ENCODE measurements around the gene CAPZB. TPM values are rescaled to one million over a fixed set of nuclear protein-coding genes. Genes with fewer than 3 reads are reported as not detected.

Gene CAPZB
- total and polyA plus RNA-seq, 2 donors (not counting 3 experiments of a cell fraction or from before 2014, with no cell fraction given) = 196 to 347 TPM

GRCh38 chr1:19483261-19483660, 2.1 kb downstream of the CAPZB start:
- no peaks in the 10 kb centered on the region for H3K27me3 ChIP-seq (ENCODE audit: control insufficient read depth in 2 of 2, insufficient read depth in 2 of 2, low read length in 2 of 2)
- intact Hi-C loops (cut with micrococcal nuclease) = no loop called here
- H3K27ac ChIP-seq (ENCODE audit: insufficient read depth, low read depth, low read length) = no peak overlapping the region
- TF ChIP-seq CTCF (IDR thresholded peaks at IDR 0.05; ENCODE audit: extremely low read depth in 1 of 2, insufficient read depth in 1 of 2, low read depth in 1 of 2, low read length in 2 of 2) (no peak), FOS (IDR thresholded peaks at IDR 0.05; ENCODE audit: borderline replicate concordance, insufficient read depth, low read length) (no peak), POLR2AphosphoS5 (IDR thresholded peaks at IDR 0.05; ENCODE audit: insufficient read depth, low read depth, low read length) (no peak)
- no peak overlapping the region for H2AFZ ChIP-seq (ENCODE audit: low read depth, low read length)
- peaks cover 44% of the 10 kb centered on the region for H3K4me1 ChIP-seq (ENCODE audit: control insufficient read depth, extremely low read depth, insufficient read depth, low read length)
- no peaks in the 10 kb centered on the region for H3K36me3 ChIP-seq (ENCODE audit: control insufficient read depth in 2 of 2, extremely low read depth in 1 of 2, insufficient read depth in 2 of 2, low read length in 2 of 2)
- peaks cover 8% of the 10 kb centered on the region for H4K20me1 ChIP-seq (replicated peaks; ENCODE audit: control insufficient read depth, extremely low read depth, insufficient read depth, low read length)
- FAIRE-seq (peak; percentile 60), DNase-seq (ENCODE audit: low read depth, low spot score) (no peak)
- H3K4me2 ChIP-seq (ENCODE audit: insufficient read depth, low read length) = peak overlapping the region; percentile 37
- peaks cover 69% of the 10 kb centered on the region for H3K79me2 ChIP-seq (ENCODE audit: control insufficient read depth, insufficient read depth, low read length)
- no peak overlapping the region for H3K4me3 ChIP-seq (replicated peaks in 1 of 3; ENCODE audit: insufficient read depth in 1 of 3, low read depth in 1 of 3, low read length in 3 of 3)
- CTCF ChIA-PET = interaction anchor here (1.6 kb wide), 1 partner anchor 171 kb away, joined by 5 read pairs; no protein-coding TSS in a partner anchor
- H3K9me3 ChIP-seq (replicated peaks; ENCODE audit: control insufficient read depth, insufficient read depth, low read length) = no peaks in the 10 kb centered on the region
- POLR2A ChIA-PET = no interaction called here
- H3K9me1 ChIP-seq (replicated peaks; ENCODE audit: control insufficient read depth, extremely low read depth, insufficient read depth, low read length) = no peaks in the 10 kb centered on the region
- dilution Hi-C loops (cut with MboI; ENCODE audit: extremely low pct_ligation_motif_present, low sequenced_read_pairs) = no loop called here
- H3K9ac ChIP-seq (replicated peaks; ENCODE audit: extremely low read depth, insufficient read depth, low read length) = no peak overlapping the region
- no TSS peak for BruUV-seq (replicated peaks)

- intact Hi-C loops (cut with micrococcal nuclease) (no loop called here), dilution Hi-C loops (cut with MboI; ENCODE audit: extremely low pct_ligation_motif_present, low sequenced_read_pairs) (no loop called here)
- Histone ChIP-seq H3K9me3 (replicated peaks; ENCODE audit: control insufficient read depth, insufficient read depth, low read length) (no peaks in the 10 kb centered on the region), H3K9ac (replicated peaks; ENCODE audit: extremely low read depth, insufficient read depth, low read length) (no peak overlapping the region), H4K20me1 (replicated peaks; ENCODE audit: control insufficient read depth, extremely low read depth, insufficient read depth, low read length) (peaks cover 11% of the 10 kb centered on the region), H3K4me1 (ENCODE audit: control insufficient read depth, extremely low read depth, insufficient read depth, low read length) (peaks cover 57% of the 10 kb centered on the region), H3K36me3 (ENCODE audit: control insufficient read depth in 2 of 2, extremely low read depth in 1 of 2, insufficient read depth in 2 of 2, low read length in 2 of 2) (no peaks in the 10 kb centered on the region), H3K4me3 (replicated peaks in 1 of 3; ENCODE audit: insufficient read depth in 1 of 3, low read depth in 1 of 3, low read length in 3 of 3) (no peak overlapping the region), H3K79me2 (ENCODE audit: control insufficient read depth, insufficient read depth, low read length) (peaks cover 83% of the 10 kb centered on the region), H3K27ac (ENCODE audit: insufficient read depth, low read depth, low read length) (no peak overlapping the region), H2AFZ (ENCODE audit: low read depth, low read length) (no peak overlapping the region), H3K9me1 (replicated peaks; ENCODE audit: control insufficient read depth, extremely low read depth, insufficient read depth, low read length) (no peaks in the 10 kb centered on the region), H3K4me2 (ENCODE audit: insufficient read depth, low read length) (peak overlapping the region; percentile 27), H3K27me3 (ENCODE audit: control insufficient read depth in 2 of 2, insufficient read depth in 2 of 2, low read length in 2 of 2) (no peaks in the 10 kb centered on the region)
- no TSS peak for BruUV-seq (replicated peaks)
- FAIRE-seq (no peak), DNase-seq (ENCODE audit: low read depth, low spot score) (no peak)
- CTCF ChIA-PET = interaction anchor here (1.1 kb wide), 2 partner anchors 169 to 172 kb away, joined by 4 read pairs; no protein-coding TSS in a partner anchor
- no peak for TF ChIP-seq EZH2 (IDR thresholded peaks at IDR 0.05; ENCODE audit: borderline replicate concordance, low read depth, low read length, severe bottlenecking)
- no peak for TF ChIP-seq JUN (IDR thresholded peaks at IDR 0.05; ENCODE audit: borderline replicate concordance, insufficient read depth, insufficient read length, low read depth)
- TF ChIP-seq GATA2 (IDR thresholded peaks at IDR 0.05; ENCODE audit: insufficient read depth, insufficient read length, low read depth, low read length) = peak; percentile 59
- POLR2A ChIA-PET = interaction anchor here (0.6 kb wide), 1 partner anchor 8 kb away, joined by 3 read pairs; no protein-coding TSS in a partner anchor
Measured at GRCh38 chr1:19481826-19482398, 3.4 kb downstream of the CAPZB start.
